Upper lobe of right lung (tissue), 1 donor: ENCODE measurements around the gene XKR7. TPM values are rescaled to one million over a fixed set of nuclear protein-coding genes. Genes with fewer than 3 reads are reported as not detected.

Experiments used
- ATAC-seq: fragments of 200-7000 bp; cut with Tn5 transposase; one replicate; pipeline ENCODE4 v1.9.1; 2020; ENCODE audit warnings: mild to moderate bottlenecking, moderate library complexity
- DNase-seq: peaks from one replicate; pipeline ENCODE4 v3.0.0-alpha.2; 2020
- H3K27ac ChIP-seq: fragments of 200-600 bp; one replicate; pipeline ENCODE4 v1.8.0; 2022
- H3K27me3 ChIP-seq: fragments of 200-600 bp; one replicate; pipeline ENCODE4 v1.8.0; 2022; ENCODE audit warnings: mild to moderate bottlenecking
- H3K36me3 ChIP-seq: fragments of 200-600 bp; one replicate; pipeline ENCODE4 v1.8.0; 2022
- H3K4me1 ChIP-seq: fragments of 200-600 bp; one replicate; pipeline ENCODE4 v1.8.0; 2022
- H3K4me3 ChIP-seq: fragments of 200-600 bp; one replicate; pipeline ENCODE4 v1.8.0; 2022; ENCODE audit warnings: mild to moderate bottlenecking
- H3K9me3 ChIP-seq: fragments of 200-600 bp; one replicate; pipeline ENCODE4 v1.8.0; 2022
- intact Hi-C: fragments of 100-400 bp; cut with DNase I; formaldehyde crosslinking; loops from one replicate; pipeline ENCODE4 v1.11.0; 2022
- total RNA-seq: library from RNA; stranded (reverse); fragmentation: NEBNext Ultra II Directional; extraction: Animal tissue kit (Norgen Biotek cat#: 25700); gene quantifications from one replicate; pipeline ENCODE4 v1.2.1, GENCODE V29; 2021
- TF ChIP-seq, protein P1 (sequence below): fragments of 200-600 bp; IDR thresholded peaks from one replicate; pipeline ENCODE4 v1.8.0; 2022; ENCODE audit warnings: antibody characterized with exemption
- donor health status: DM: no; HTN: yes; CAD: no; lungs with severe emphysema.

Gene XKR7
- total RNA-seq, 1 donor from 2014 or later = 0.09 TPM

DNA sequence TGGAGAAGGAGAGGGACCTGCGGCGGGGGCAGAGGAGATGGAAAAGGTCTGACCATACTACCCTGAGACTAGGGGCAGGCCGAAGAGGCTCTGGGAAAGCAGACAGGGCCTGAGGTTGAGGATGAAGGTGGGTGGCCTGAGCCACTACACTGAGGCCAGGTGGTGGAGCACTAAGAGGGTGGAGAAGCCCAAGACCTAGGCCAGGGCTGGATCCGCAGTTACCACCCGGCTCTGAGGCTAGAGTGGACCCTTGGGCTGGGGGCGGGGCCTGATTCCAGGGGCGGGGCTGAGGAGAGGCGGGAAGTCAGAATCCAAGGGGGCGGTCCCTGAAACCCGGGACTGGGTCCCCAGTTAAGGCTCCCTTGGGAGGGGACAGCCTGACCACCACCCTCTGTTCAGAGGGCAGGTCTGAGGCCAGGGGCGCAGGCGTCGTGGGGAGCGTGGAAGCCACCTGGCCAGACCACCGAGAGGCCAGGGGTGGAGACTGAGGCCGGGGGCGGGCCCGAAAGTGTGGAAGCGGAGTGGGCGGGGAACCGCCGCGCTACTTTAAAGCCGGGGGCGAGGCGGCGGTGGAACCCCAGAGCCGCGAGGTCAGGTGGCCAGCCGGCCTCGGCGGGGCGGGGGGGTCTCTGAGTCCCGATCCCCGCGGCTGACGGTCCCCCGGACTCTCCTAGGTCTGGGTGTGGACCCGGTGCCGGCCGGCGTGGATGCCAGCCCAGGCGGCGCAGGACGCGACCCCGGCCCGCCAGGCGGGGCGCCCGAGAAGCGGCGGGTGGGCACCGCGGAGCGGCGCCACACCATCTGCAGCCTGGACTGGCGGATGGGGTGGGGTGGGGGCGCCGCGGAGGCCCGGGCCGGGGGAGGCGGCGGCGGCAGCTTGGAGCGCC, 50.6 kb downstream of the XKR7 start:
- TF ChIP-seq, protein P1, sequence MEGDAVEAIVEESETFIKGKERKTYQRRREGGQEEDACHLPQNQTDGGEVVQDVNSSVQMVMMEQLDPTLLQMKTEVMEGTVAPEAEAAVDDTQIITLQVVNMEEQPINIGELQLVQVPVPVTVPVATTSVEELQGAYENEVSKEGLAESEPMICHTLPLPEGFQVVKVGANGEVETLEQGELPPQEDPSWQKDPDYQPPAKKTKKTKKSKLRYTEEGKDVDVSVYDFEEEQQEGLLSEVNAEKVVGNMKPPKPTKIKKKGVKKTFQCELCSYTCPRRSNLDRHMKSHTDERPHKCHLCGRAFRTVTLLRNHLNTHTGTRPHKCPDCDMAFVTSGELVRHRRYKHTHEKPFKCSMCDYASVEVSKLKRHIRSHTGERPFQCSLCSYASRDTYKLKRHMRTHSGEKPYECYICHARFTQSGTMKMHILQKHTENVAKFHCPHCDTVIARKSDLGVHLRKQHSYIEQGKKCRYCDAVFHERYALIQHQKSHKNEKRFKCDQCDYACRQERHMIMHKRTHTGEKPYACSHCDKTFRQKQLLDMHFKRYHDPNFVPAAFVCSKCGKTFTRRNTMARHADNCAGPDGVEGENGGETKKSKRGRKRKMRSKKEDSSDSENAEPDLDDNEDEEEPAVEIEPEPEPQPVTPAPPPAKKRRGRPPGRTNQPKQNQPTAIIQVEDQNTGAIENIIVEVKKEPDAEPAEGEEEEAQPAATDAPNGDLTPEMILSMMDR = no peak
- DNase-seq (peak; percentile 86), ATAC-seq (peak; percentile 85)
- intact Hi-C loops = no loop called here
- peak overlapping the region; percentile 60 for H3K4me3 ChIP-seq
- no peaks in the 10 kb centered on the region for H3K9me3 ChIP-seq
- peaks cover 10% of the 10 kb centered on the region for H3K4me1 ChIP-seq
- H3K27me3 ChIP-seq = peaks cover 22% of the 10 kb centered on the region
- no peak overlapping the region for H3K27ac ChIP-seq
- no peaks in the 10 kb centered on the region for H3K36me3 ChIP-seq

DNA sequence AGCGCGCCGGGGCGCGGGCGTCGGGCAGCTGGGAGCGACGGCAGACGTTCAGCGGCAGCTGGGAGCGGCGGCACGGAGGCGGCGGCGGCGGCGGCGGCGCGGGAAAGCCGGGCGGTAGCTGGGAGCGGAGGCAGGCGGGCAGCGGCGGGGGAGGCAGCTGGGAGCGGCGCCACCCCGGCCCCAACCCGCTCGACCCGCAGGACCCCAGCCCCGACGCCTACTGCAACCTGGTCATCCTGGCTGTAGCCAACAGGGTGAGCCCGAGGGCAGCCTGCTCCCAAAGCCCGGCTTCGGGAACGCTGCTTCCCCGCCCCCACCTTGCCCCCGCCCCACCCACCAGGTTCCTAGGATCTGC, 51.2 kb downstream of the XKR7 start:
- no peak overlapping the region for H3K27ac ChIP-seq
- no peaks in the 10 kb centered on the region for H3K9me3 ChIP-seq
- H3K36me3 ChIP-seq = no peaks in the 10 kb centered on the region
- intact Hi-C loops = no loop called here
- peaks cover 22% of the 10 kb centered on the region for H3K27me3 ChIP-seq
- peak; percentile 25 for ATAC-seq
- TF ChIP-seq, protein P1 = no peak
- DNase-seq = no peak
- H3K4me3 ChIP-seq = peak overlapping the region; percentile 60
- peaks cover 10% of the 10 kb centered on the region for H3K4me1 ChIP-seq

DNA sequence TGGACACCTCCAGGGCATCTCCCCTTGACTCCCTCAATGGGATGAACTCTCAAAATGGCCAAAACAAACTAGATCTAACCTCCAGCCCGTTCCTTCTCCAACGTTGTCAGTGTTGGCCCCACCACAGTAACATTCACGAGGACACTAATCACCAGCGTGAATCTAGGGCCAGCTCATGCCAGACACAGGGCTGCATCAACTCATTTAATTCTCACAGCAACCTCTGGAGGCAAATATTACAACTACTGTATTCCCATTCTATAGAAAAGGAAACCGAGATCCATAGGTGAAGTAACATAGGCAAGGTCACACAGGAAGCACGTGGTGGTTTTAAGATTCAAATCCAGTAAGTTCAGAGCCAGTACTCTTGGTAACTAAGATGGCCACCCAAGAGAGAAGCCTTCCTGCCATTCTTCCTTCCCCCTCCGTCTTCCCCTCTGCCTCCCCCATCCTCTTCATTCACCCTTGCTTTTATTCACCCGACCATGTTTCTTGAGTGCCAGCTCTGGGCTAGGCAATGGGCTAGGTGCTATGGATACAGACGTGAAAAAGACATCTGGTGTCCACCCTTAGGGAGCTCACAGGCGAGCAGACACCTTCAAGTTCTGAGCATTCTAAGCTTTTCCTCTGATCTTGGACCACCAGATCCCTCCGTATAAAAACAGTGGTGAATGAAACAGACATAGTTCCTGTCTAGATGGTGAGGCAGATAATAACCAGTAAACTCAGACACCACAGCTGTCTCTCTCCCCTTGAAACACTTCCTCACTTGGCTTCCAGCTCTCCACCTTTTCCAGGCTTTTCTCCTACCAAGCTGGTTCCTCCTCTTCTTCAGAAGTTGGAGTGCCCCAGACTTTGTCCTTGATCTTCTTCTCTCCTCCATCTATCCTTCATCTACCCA, 51.9 kb downstream of the XKR7 start:
- Histone ChIP-seq H3K4me1 (peaks cover 10% of the 10 kb centered on the region), H3K36me3 (no peaks in the 10 kb centered on the region), H3K4me3 (peak overlapping the region; percentile 60), H3K27ac (no peak overlapping the region), H3K27me3 (peaks cover 22% of the 10 kb centered on the region), H3K9me3 (no peaks in the 10 kb centered on the region)
- intact Hi-C loops = loop anchor here (10.0 kb wide), 1 partner anchor 165 kb away; no protein-coding TSS in a partner anchor
- DNase-seq (no peak), ATAC-seq (no peak)
- TF ChIP-seq, protein P1 = no peak

DNA sequence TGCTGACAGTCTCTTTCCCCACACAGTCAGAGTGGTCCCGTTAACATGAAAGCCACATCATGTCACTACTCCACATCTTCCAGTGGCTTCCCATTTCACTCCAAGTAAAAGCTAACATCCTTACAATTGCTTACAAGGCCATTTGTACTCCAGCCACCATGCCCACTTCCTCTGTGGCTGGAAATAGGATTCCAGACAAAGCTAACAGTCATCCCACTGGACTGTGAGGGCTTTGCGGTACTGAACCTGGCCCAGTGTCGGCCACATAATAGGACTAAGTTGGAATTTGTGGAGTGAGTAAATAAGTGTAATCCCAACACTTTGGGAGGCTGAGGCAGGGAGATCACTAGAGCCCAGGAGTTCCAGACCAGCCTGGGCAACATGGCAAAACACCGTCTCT, 53.1 kb downstream of the XKR7 start:
- intact Hi-C loops = loop anchor here (10.0 kb wide), 1 partner anchor 166 kb away; no protein-coding TSS in a partner anchor
- TF ChIP-seq, protein P1 = no peak
- Histone ChIP-seq H3K4me3 (no peak overlapping the region), H3K27ac (no peak overlapping the region), H3K4me1 (peaks cover 10% of the 10 kb centered on the region), H3K36me3 (no peaks in the 10 kb centered on the region), H3K9me3 (no peaks in the 10 kb centered on the region), H3K27me3 (peaks cover 22% of the 10 kb centered on the region)
- DNase-seq (no peak), ATAC-seq (no peak)

DNA sequence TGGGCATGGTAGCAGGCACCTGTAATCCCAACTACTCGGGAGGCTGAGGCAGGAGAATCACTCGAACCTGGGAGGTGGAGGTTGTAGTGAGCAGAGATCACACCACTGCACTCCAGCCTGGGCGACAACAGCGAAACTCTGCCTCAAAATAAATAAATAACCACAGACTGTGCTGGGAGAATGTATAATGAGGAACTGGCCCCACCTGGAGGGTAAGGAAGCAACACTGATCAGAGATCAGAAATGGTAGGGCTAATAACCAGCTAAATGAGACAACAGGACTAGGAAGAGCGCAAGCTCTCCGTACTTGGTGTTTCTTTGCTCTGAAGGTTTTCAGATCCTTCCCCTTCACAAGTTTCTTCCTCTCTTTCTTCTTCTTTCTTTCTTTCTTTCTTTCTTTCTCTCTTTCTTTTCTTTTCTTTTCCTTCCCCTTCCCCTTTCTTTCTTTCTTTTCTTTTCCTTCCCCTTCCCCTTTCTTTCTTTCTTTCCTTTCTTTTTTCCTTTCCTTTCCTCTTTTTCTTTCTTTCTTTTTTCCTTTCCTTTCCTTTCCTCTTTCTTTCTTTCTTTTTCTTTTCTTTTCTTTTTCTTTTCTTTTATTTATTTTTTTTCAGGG, 56.8 kb downstream of the XKR7 start:
- ATAC-seq (no peak), DNase-seq (no peak)
- peaks cover 17% of the 10 kb centered on the region for H3K27me3 ChIP-seq
- no peak overlapping the region for H3K4me3 ChIP-seq
- no peaks in the 10 kb centered on the region for H3K36me3 ChIP-seq
- no peak overlapping the region for H3K27ac ChIP-seq
- TF ChIP-seq, protein P1 = no peak
- H3K9me3 ChIP-seq = no peaks in the 10 kb centered on the region
- H3K4me1 ChIP-seq = peaks cover 3% of the 10 kb centered on the region
- intact Hi-C loops = loop anchor here (10.0 kb wide), 1 partner anchor 170 kb away; no protein-coding TSS in a partner anchor
